GM06990 (cell line): ENCODE results near the gene MAD1L1.

ENCODE experiments used
- DNase-seq: peaks from one replicate; pipeline ENCODE4 v3.0.0-alpha.2; 2011; ENCODE audit not compliant: insufficient read length; ENCODE audit errors: extremely low read depth
- H3K27me3 ChIP-seq: replicated peaks from 2 replicates; pipeline ENCODE4 v1.6.0; 2011; ENCODE audit warnings: low read length; ENCODE audit not compliant: control insufficient read depth, insufficient read depth
- H3K36me3 ChIP-seq: 2 replicates; pipeline ENCODE4 v1.5.1; 2011; ENCODE audit warnings: low read length; ENCODE audit not compliant: control insufficient read depth, insufficient read depth
- H3K4me3 ChIP-seq: replicated peaks from 2 replicates; pipeline ENCODE4 v1.5.1; 2011; ENCODE audit warnings: low read depth, mild to moderate bottlenecking, control low read depth, low read length
- TF ChIP-seq, protein P1 (sequence below): IDR thresholded peaks from 2 replicates; pipeline ENCODE4 v1.5.1; 2011; ENCODE audit warnings: low read length, control low read depth, mild to moderate bottlenecking, inconsistent platforms; ENCODE audit not compliant: insufficient read depth, poor library complexity, severe bottlenecking

Gene MAD1L1

DNA sequence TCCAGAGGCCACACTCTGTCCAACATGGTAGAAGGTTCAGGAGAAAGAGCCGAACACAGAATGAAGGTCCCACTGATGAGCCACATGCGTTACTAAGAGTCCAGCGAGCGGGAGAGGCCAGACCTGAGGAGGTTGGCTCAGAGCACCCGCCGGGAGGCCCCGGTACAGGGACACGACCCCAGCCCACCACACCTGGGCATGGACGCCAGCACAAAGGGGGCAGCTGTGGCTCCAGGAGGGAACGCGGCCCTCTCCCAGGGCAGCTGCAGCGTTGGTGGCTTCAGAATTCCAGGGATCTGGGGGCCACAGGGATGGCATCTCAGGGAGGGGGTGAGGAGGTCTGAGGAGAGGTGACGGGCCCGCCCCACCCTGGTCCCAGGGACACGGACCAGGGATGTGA is 280.0 kb downstream of the MAD1L1 start:
- no peak overlapping the region for H3K4me3 ChIP-seq
- H3K27me3 ChIP-seq, result no peaks in the 10 kb centered on the region
- peaks cover 10% of the 10 kb centered on the region for H3K36me3 ChIP-seq
- TF ChIP-seq, protein P1, sequence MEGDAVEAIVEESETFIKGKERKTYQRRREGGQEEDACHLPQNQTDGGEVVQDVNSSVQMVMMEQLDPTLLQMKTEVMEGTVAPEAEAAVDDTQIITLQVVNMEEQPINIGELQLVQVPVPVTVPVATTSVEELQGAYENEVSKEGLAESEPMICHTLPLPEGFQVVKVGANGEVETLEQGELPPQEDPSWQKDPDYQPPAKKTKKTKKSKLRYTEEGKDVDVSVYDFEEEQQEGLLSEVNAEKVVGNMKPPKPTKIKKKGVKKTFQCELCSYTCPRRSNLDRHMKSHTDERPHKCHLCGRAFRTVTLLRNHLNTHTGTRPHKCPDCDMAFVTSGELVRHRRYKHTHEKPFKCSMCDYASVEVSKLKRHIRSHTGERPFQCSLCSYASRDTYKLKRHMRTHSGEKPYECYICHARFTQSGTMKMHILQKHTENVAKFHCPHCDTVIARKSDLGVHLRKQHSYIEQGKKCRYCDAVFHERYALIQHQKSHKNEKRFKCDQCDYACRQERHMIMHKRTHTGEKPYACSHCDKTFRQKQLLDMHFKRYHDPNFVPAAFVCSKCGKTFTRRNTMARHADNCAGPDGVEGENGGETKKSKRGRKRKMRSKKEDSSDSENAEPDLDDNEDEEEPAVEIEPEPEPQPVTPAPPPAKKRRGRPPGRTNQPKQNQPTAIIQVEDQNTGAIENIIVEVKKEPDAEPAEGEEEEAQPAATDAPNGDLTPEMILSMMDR, result no peak
- DNase-seq, result no peak

DNA sequence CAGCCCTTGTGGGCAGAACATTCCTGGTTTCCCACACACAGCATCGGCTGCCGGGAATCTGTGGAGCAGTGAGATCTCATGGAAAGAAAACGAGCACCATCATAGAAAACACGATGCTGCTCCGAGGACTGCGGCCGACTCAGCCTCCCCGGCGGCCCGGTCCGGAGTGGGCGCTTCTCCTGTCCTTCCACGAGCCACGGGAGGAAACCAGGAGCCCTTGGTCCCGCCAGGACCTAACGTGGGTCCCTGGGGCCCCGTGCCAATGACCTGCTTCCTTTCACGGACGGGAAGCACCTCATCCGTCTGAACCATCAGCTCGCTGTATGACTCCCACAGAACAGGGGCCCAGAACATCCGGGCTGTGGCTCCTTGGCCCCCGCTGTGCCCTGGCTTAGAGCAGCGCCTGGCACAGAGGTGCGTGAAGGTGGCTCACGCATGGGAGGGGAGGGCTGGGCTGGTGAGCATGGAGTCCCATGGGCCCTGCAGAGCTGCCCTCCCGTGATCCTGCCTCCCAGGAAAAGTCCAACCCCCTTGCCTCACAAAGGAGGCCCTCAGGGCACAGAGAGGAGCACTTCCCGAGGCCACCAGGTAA is 280.5 kb downstream of the MAD1L1 start:
- H3K27me3 ChIP-seq, result no peaks in the 10 kb centered on the region
- no peak overlapping the region for H3K4me3 ChIP-seq
- no peak for DNase-seq
- TF ChIP-seq, protein P1, result no peak
- peaks cover 7% of the 10 kb centered on the region for H3K36me3 ChIP-seq

DNA sequence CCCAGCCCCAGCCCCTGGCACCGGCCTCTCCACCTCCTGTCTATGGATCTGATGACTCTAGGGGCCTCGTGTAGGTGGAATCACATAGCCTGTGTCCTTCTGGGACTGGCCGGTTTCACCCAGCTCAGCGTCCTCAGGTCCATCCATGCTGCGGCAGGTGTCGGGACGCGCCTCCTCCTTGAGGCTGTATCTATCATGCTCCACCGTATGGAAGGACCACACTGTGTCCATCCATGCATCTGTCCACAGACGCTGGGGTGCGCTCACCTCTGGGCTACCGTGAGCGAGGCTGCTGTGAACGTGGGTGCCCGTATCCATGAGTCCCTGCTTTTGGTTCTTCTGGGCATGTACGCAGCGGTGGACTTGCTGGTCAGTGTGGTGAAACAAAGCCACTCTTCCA is 281.1 kb downstream of the MAD1L1 start:
- Histone ChIP-seq H3K27me3 (no peaks in the 10 kb centered on the region), H3K4me3 (no peak overlapping the region), H3K36me3 (peaks cover 4% of the 10 kb centered on the region)
- DNase-seq, result no peak
- TF ChIP-seq, protein P1, result no peak

DNA sequence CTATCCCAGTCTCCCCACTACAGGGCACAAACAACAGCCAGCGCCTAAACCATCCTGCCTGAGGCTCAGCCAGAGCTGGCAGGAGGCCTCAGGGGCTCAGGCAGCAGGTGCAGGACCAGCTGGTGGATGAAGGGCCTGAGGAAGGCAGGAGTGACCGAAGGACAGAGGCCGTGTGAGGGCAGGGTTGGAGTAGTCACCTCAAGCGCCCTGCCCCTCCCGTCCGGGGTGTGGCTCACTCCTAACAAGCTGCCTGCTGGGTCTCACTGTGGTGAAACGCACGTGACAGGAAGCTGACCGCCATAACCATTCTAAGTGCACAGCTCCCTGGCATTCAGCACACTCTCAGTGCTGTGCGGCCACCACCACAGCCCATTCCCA is 281.6 kb downstream of the MAD1L1 start:
- no peak for DNase-seq
- H3K36me3 ChIP-seq, result peaks cover 2% of the 10 kb centered on the region
- TF ChIP-seq, protein P1, result no peak

DNA sequence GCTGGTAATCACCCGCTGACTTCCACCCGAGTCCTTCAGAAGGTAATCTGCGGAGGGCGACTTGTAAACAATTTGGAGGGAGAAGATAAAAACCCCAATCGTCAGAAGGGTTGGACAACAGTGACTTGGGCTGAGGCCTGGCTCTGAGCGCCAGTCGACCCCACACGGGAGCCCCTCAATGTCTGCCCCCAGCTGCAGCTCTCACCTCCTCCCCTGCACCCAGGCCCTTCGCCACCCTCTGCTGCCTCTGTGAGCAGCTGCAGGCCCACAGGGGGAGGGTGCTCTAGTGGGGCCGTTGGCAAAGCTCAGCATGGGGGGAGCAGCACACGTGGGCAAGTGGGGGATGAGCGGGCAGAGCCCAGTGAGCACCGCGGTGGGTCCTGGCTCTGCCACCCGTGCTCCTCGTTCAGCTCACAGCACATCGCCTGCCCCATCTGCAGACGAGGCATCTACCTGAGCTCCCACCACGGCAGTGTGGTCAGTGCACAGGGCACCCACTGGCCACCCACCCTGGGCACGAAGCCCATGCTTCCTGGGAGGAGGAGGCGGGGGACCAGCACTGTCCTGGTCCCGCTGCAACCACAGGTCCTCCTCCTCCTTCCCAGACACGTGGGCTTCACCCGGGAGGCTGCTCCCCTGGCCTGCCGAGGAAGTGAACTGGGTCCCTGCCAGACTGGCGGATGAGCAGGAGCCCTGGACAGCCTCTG is 282.1 kb downstream of the MAD1L1 start:
- Histone ChIP-seq H3K4me3 (no peak overlapping the region), H3K27me3 (no peaks in the 10 kb centered on the region), H3K36me3 (peaks cover 2% of the 10 kb centered on the region)
- TF ChIP-seq, protein P1, result no peak
- DNase-seq, result no peak

More for the DNA sequence above, 281.6 kb downstream of the MAD1L1 start:
- no peaks in the 10 kb centered on the region for H3K27me3 ChIP-seq
- no peak overlapping the region for H3K4me3 ChIP-seq
